H9 (cell line): Measurements from ENCODE around the gene NRXN2. TPM values are rescaled to one million over a fixed set of nuclear protein-coding genes. Genes with fewer than 3 reads are reported as not detected.

Experiments
- DNase-seq: peaks from one replicate; pipeline ENCODE4 v3.0.0-alpha.2; 2017
- H2AFZ ChIP-seq: one replicate; pipeline ENCODE4 v1.6.1; 2013; ENCODE audit warnings: mild to moderate bottlenecking, low read length, control low read depth, moderate library complexity
- H2AK5ac ChIP-seq: 2 replicates; pipeline ENCODE4 v1.6.1; 2013; ENCODE audit warnings: low read length, control low read depth, mixed read lengths; ENCODE audit not compliant: insufficient read length
- H2BK120ac ChIP-seq: one replicate; pipeline ENCODE4 v1.6.1; 2013; ENCODE audit warnings: low read depth, mild to moderate bottlenecking, low read length, control low read depth, inconsistent platforms; ENCODE audit not compliant: poor library complexity, severe bottlenecking
- H2BK12ac ChIP-seq: 2 replicates; pipeline ENCODE4 v1.6.1; 2013; ENCODE audit warnings: low read length, control low read depth, mixed read lengths, low read depth; ENCODE audit not compliant: insufficient read length
- H2BK15ac ChIP-seq: 2 replicates; pipeline ENCODE4 v1.6.1; 2013; ENCODE audit warnings: low read depth, low read length, control low read depth
- H2BK20ac ChIP-seq: one replicate; pipeline ENCODE4 v1.6.1; 2013; ENCODE audit warnings: low read depth, mild to moderate bottlenecking, low read length, control low read depth, inconsistent platforms; ENCODE audit not compliant: poor library complexity, severe bottlenecking
- H2BK5ac ChIP-seq: 2 replicates; pipeline ENCODE4 v1.6.1; 2013; ENCODE audit warnings: low read length, control low read depth, mixed read lengths; ENCODE audit not compliant: insufficient read length
- H3K14ac ChIP-seq: 2 replicates; pipeline ENCODE4 v1.6.1; 2013; ENCODE audit warnings: low read length, control low read depth; ENCODE audit not compliant: insufficient read depth
- H3K18ac ChIP-seq: 2 replicates; pipeline ENCODE4 v1.6.1; 2013; ENCODE audit warnings: low read depth, mild to moderate bottlenecking, mixed read lengths, low read length, control low read depth; ENCODE audit not compliant: insufficient read length
- H3K23ac ChIP-seq: 2 replicates; pipeline ENCODE4 v1.6.1; 2013; ENCODE audit warnings: low read length, control low read depth, mixed read lengths, low read depth; ENCODE audit not compliant: insufficient read length
- H3K23me2 ChIP-seq: 2 replicates; pipeline ENCODE4 v1.6.1; 2013; ENCODE audit warnings: low read depth, mild to moderate bottlenecking, mixed read lengths, low read length, control low read depth; ENCODE audit not compliant: insufficient read length, poor library complexity, severe bottlenecking
- H3K27ac ChIP-seq: 2 replicates; pipeline ENCODE4 v1.5.1; 2013; ENCODE audit warnings: low read length, control low read depth, mixed read lengths, low read depth; ENCODE audit not compliant: insufficient read length
- H3K27me3 ChIP-seq: 2 replicates; pipeline ENCODE4 v1.6.1; 2013; ENCODE audit warnings: low read length, control low read depth, inconsistent platforms; ENCODE audit not compliant: insufficient read depth
- H3K4ac ChIP-seq: 2 replicates; pipeline ENCODE4 v1.6.1; 2013; ENCODE audit warnings: low read depth, mild to moderate bottlenecking, control low read depth, inconsistent platforms, low read length, moderate library complexity
- H3K4me1 ChIP-seq: 2 replicates; pipeline ENCODE4 v1.6.1; 2013; ENCODE audit warnings: low read length, control low read depth, inconsistent platforms; ENCODE audit not compliant: insufficient read depth
- H3K4me2 ChIP-seq: 2 replicates; pipeline ENCODE4 v1.6.1; 2013; ENCODE audit warnings: low read length, control low read depth, mixed read lengths; ENCODE audit not compliant: insufficient read length, insufficient read depth
- H3K56ac ChIP-seq: 2 replicates; pipeline ENCODE4 v1.6.1; 2013; ENCODE audit warnings: low read depth, mild to moderate bottlenecking, mixed read lengths, low read length, control low read depth; ENCODE audit not compliant: insufficient read length
- H3K79me1 ChIP-seq: 2 replicates; pipeline ENCODE4 v1.6.1; 2013; ENCODE audit warnings: low read depth, mild to moderate bottlenecking, moderate library complexity, low read length, control low read depth, inconsistent platforms; ENCODE audit not compliant: insufficient read depth, poor library complexity, severe bottlenecking
- H3K79me2 ChIP-seq: 2 replicates; pipeline ENCODE4 v1.6.1; 2013; ENCODE audit warnings: low read length, control low read depth, inconsistent platforms; ENCODE audit not compliant: insufficient read depth
- H3K9ac ChIP-seq: 2 replicates; pipeline ENCODE4 v1.6.1; 2013; ENCODE audit warnings: low read length, control low read depth, mixed read lengths; ENCODE audit not compliant: insufficient read length; ENCODE audit errors: extremely low read depth
- H3K9me3 ChIP-seq: one replicate; pipeline ENCODE4 v1.6.1; 2013; ENCODE audit warnings: low read depth, low read length, inconsistent platforms; ENCODE audit not compliant: control insufficient read depth
- H3T11ph ChIP-seq: one replicate; pipeline ENCODE4 v1.6.1; 2013; ENCODE audit warnings: mild to moderate bottlenecking, low read length, control low read depth, inconsistent platforms
- H4K20me1 ChIP-seq: one replicate; pipeline ENCODE4 v1.6.1; 2013; ENCODE audit not compliant: control insufficient read depth, insufficient read length, insufficient read depth
- H4K5ac ChIP-seq: 2 replicates; pipeline ENCODE4 v1.6.1; 2013; ENCODE audit warnings: low read depth, mild to moderate bottlenecking, mixed read lengths, low read length, control low read depth; ENCODE audit not compliant: insufficient read length
- H4K8ac ChIP-seq: replicated peaks from 2 replicates; pipeline ENCODE4 v1.6.1; 2013; ENCODE audit warnings: low read length, control low read depth, mixed read lengths, low read depth; ENCODE audit not compliant: insufficient read length
- H4K91ac ChIP-seq: 2 replicates; pipeline ENCODE4 v1.6.1; 2013; ENCODE audit warnings: low read depth, mild to moderate bottlenecking, moderate library complexity, mixed read lengths, low read length, control low read depth; ENCODE audit not compliant: insufficient read length
- H3K27ac Mint-ChIP-seq, 3 experiments: 2 replicates in 2 of 3; 3 replicates in 1 of 3; pipeline ENCODE4 v1.8.0; 2020 to 2021; ENCODE audit warnings: mixed read lengths in 3 of 3, mild to moderate bottlenecking in 1 of 3, moderate library complexity in 1 of 3
- H3K27me3 Mint-ChIP-seq: 2 replicates; pipeline ENCODE4 v1.8.0; 2021; ENCODE audit warnings: low read depth, mild to moderate bottlenecking, moderate library complexity, mixed read lengths
- H3K36me3 Mint-ChIP-seq, 3 experiments: 2 replicates in 2 of 3; 3 replicates in 1 of 3; pipeline ENCODE4 v1.8.0; 2020 to 2021; ENCODE audit warnings: low read depth in 3 of 3, mixed read lengths in 3 of 3; ENCODE audit not compliant: insufficient read depth in 1 of 3
- H3K4me1 Mint-ChIP-seq, 2 experiments: 2 replicates each; pipeline ENCODE4 v1.8.0; 2020; ENCODE audit warnings: mixed read lengths in 2 of 2
- H3K4me3 Mint-ChIP-seq, 2 experiments: 2 replicates in 1 of 2; 3 replicates in 1 of 2; pipeline ENCODE4 v1.8.0; 2020 to 2021; ENCODE audit warnings: mild to moderate bottlenecking in 2 of 2, mixed read lengths in 2 of 2, moderate library complexity in 1 of 2
- H3K9me3 Mint-ChIP-seq, 2 experiments: 2 replicates in 1 of 2; 3 replicates in 1 of 2; pipeline ENCODE4 v1.8.0; 2020; ENCODE audit warnings: mild to moderate bottlenecking in 2 of 2, mixed read lengths in 2 of 2, moderate library complexity in 1 of 2
- CTCF ChIP-seq: fragments of 200-600 bp; sonication (generic); conservative IDR thresholded peaks from 3 replicates; pipeline ENCODE4 v1.8.0; 2021; ENCODE audit warnings: antibody characterized with exemption, mild to moderate bottlenecking
- WGBS: extraction: QIAGEN DNeasy Blood & Tissue Kit; methylation state at CpG from one replicate; pipeline ENCODE4 v1.1.7; 2013; ENCODE audit warnings: missing lambda C conversion rate, low lambda C conversion rate, mixed read lengths; ENCODE audit not compliant: insufficient read length; ENCODE audit errors: extremely low coverage; 5-methylcytosine and 5-hydroxymethylcytosine counted together
- total RNA-seq: library from RNA; stranded (reverse); gene quantifications from 2 replicates; pipeline ENCODE4 v1.2.1, GENCODE V29; 2021

The NRXN2 gene
- total RNA-seq, 1 experiment from 2014 or later = 3.9 TPM

DNA sequence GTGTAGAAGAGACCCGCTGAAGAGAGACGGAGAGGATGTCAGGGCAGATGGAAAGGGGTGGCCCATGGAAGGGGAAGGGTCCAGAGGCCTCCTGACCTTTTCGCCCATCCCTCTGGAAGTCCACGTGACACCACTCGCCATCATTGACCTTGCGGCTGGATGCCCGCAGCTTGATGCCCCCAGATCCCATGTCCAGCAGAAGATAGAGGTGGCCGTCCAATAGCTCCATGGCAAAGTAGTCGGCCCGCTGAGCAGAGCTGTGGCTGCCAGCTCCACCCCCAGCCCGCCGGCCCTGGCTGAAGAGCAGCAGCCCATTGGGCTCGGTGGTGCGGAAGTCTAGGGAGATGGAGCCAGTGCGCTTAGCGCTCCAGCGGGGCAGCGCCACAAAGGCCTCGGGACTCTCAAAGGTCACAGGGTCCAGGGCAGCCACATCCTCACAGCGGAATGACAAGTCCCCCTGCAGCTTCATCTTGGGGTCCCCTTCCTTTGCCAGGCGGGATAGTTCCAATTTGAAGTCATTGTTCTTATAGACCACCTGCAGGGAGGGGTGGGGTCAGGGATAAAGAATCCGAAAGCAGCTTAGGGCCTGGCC, 55.7 kb downstream of the NRXN2 start:
- no peak for DNase-seq
- no peaks in the 10 kb centered on the region for H3K4me1 ChIP-seq

More for the DNA sequence above, 55.7 kb downstream of the NRXN2 start:
- WGBS = no CpG with 5 or more reads among the region's 22 CpGs
- no peak overlapping the region for H2AFZ ChIP-seq
- H2BK20ac ChIP-seq = no peak overlapping the region
- H3K23me2 ChIP-seq = no peaks in the 10 kb centered on the region
- no peak overlapping the region; the same call in 1 of the 2 replicates for H3K14ac ChIP-seq
- no peak overlapping the region for H4K8ac ChIP-seq
- no peak overlapping the region for H3K9ac ChIP-seq
- H2AK5ac ChIP-seq = no peak overlapping the region
- H3K4ac ChIP-seq = no peak overlapping the region
- H2BK12ac ChIP-seq = no peak overlapping the region
- H3K18ac ChIP-seq = no peak overlapping the region
- no peaks in the 10 kb centered on the region for H3K79me2 ChIP-seq
- Mint-ChIP-seq H3K27ac (no peak overlapping the region; a peak in 1 of 7 replicates), H3K27me3 (peaks cover 44% of the 10 kb centered on the region), H3K4me1 (peaks cover 10 to 23% of the 10 kb centered on the region in 2 experiments), H3K4me3 (no peak overlapping the region), H3K36me3 (peaks cover 0 to 8% (median 0%) of the 10 kb centered on the region in 3 experiments; a peak in 4 of 7 replicates), H3K9me3 (no peaks in the 10 kb centered on the region)
- no peak overlapping the region for H4K91ac ChIP-seq
- H3K23ac ChIP-seq = no peak overlapping the region
- no peaks in the 10 kb centered on the region for H3K9me3 ChIP-seq
- no peak overlapping the region for H3K56ac ChIP-seq
- no peak overlapping the region for H4K5ac ChIP-seq
- H3K27me3 ChIP-seq = no peaks in the 10 kb centered on the region; the same call in 1 of the 2 replicates
- H3T11ph ChIP-seq = no peak overlapping the region
- no peak for TF ChIP-seq CTCF
- H3K27ac ChIP-seq = no peak overlapping the region
- no peak overlapping the region for H3K4me2 ChIP-seq
- no peak overlapping the region for H2BK15ac ChIP-seq
- H4K20me1 ChIP-seq = peaks cover 3% of the 10 kb centered on the region
- H2BK5ac ChIP-seq = no peak overlapping the region
- H3K79me1 ChIP-seq = no peaks in the 10 kb centered on the region
- no peak overlapping the region for H2BK120ac ChIP-seq
